NCI-H2107 (cell line): ENCODE data around the gene XIST.
"Not testable (repeated sequence)": the region's sequence is repeated elsewhere in the genome, so short reads cannot be mapped to it uniquely, and the experiment has no call there.

Experiments used
- DNase-seq: peaks from one replicate; lab custom pipeline; 2025; lab: John Stamatoyannopoulos, UW

XIST gene

DNA sequence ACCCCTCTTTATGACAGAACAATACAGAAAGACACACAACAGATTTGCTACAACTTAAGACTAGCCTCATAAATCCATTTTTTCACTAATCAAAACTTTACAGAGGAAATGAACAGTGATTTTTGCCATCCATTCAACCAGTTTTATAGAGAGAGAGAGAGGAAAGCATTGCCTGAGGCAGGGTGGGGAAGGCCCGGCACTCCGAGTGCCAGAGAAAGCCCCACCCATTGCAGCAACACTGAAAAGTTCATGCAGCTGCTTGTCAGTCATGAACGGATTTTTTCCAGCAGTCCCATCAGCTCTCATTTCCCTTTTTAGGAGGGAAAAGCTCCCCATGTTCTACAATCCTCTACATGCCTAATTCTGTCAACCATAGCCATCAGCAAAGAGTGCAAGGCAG lies 52.6 kb downstream of the XIST start:
- no peak for DNase-seq

DNA sequence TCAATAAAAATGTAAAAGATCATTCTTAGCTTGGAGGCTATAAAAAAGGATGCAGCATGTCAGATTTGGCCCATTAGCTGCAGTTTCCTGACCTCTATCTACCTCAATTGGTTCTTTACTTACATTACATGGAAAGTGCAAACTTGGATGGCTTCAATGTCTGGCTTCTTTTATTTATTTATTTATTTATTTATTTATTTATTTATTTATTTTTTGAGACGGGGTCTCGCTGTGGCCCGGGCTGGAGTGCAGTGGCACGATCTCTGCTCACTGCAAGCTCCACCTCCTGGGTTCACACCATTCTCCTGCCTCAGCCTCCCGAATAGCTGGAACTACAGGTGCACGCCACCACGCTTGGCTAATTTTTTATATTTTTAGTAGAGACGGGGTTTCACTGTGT lies 60.0 kb downstream of the XIST start:
- DNase-seq, result not testable (repeated sequence)

DNA sequence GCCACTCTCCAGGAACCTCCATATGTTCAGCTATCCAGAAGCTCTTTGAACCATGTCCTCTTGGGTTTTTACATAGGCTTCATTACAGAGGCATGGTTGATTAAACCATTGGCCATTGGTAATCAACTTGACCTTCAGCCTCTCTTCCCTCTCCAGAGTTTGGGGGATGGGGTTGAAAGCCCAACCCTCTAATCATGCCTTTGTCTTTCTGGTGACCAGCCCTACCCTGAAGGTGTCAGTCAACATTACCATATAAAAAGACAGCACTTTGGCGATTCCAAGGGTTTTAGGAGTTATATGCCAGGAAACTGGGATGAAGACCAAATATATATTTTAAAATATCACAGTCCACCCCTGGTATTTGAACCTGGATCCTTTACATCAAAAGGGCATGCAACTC lies 67.0 kb downstream of the XIST start:
- no peak for DNase-seq
